H9 (cell line): ENCODE measurements around the gene CDK11A. TPM values are rescaled to one million over a fixed set of nuclear protein-coding genes. Genes with fewer than 3 reads are reported as not detected.
"Not testable (repeated sequence)": the region's sequence is repeated elsewhere in the genome, so short reads cannot be mapped to it uniquely, and the experiment has no call there.

Experiments
- DNase-seq: peaks from one replicate; pipeline ENCODE4 v3.0.0-alpha.2; 2017
- H2AFZ ChIP-seq: one replicate; pipeline ENCODE4 v1.6.1; 2013; ENCODE audit warnings: mild to moderate bottlenecking, low read length, control low read depth, moderate library complexity
- H2AK5ac ChIP-seq: 2 replicates; pipeline ENCODE4 v1.6.1; 2013; ENCODE audit warnings: low read length, control low read depth, mixed read lengths; ENCODE audit not compliant: insufficient read length
- H2BK120ac ChIP-seq: one replicate; pipeline ENCODE4 v1.6.1; 2013; ENCODE audit warnings: low read depth, mild to moderate bottlenecking, low read length, control low read depth, inconsistent platforms; ENCODE audit not compliant: poor library complexity, severe bottlenecking
- H2BK12ac ChIP-seq: 2 replicates; pipeline ENCODE4 v1.6.1; 2013; ENCODE audit warnings: low read length, control low read depth, mixed read lengths, low read depth; ENCODE audit not compliant: insufficient read length
- H2BK15ac ChIP-seq: 2 replicates; pipeline ENCODE4 v1.6.1; 2013; ENCODE audit warnings: low read depth, low read length, control low read depth
- H2BK20ac ChIP-seq: one replicate; pipeline ENCODE4 v1.6.1; 2013; ENCODE audit warnings: low read depth, mild to moderate bottlenecking, low read length, control low read depth, inconsistent platforms; ENCODE audit not compliant: poor library complexity, severe bottlenecking
- H2BK5ac ChIP-seq: 2 replicates; pipeline ENCODE4 v1.6.1; 2013; ENCODE audit warnings: low read length, control low read depth, mixed read lengths; ENCODE audit not compliant: insufficient read length
- H3K14ac ChIP-seq: 2 replicates; pipeline ENCODE4 v1.6.1; 2013; ENCODE audit warnings: low read length, control low read depth; ENCODE audit not compliant: insufficient read depth
- H3K18ac ChIP-seq: 2 replicates; pipeline ENCODE4 v1.6.1; 2013; ENCODE audit warnings: low read depth, mild to moderate bottlenecking, mixed read lengths, low read length, control low read depth; ENCODE audit not compliant: insufficient read length
- H3K23ac ChIP-seq: 2 replicates; pipeline ENCODE4 v1.6.1; 2013; ENCODE audit warnings: low read length, control low read depth, mixed read lengths, low read depth; ENCODE audit not compliant: insufficient read length
- H3K23me2 ChIP-seq: 2 replicates; pipeline ENCODE4 v1.6.1; 2013; ENCODE audit warnings: low read depth, mild to moderate bottlenecking, mixed read lengths, low read length, control low read depth; ENCODE audit not compliant: insufficient read length, poor library complexity, severe bottlenecking
- H3K27ac ChIP-seq: 2 replicates; pipeline ENCODE4 v1.5.1; 2013; ENCODE audit warnings: low read length, control low read depth, mixed read lengths, low read depth; ENCODE audit not compliant: insufficient read length
- H3K27me3 ChIP-seq: 2 replicates; pipeline ENCODE4 v1.6.1; 2013; ENCODE audit warnings: low read length, control low read depth, inconsistent platforms; ENCODE audit not compliant: insufficient read depth
- H3K4ac ChIP-seq: 2 replicates; pipeline ENCODE4 v1.6.1; 2013; ENCODE audit warnings: low read depth, mild to moderate bottlenecking, control low read depth, inconsistent platforms, low read length, moderate library complexity
- H3K4me1 ChIP-seq: 2 replicates; pipeline ENCODE4 v1.6.1; 2013; ENCODE audit warnings: low read length, control low read depth, inconsistent platforms; ENCODE audit not compliant: insufficient read depth
- H3K4me2 ChIP-seq: 2 replicates; pipeline ENCODE4 v1.6.1; 2013; ENCODE audit warnings: low read length, control low read depth, mixed read lengths; ENCODE audit not compliant: insufficient read length, insufficient read depth
- H3K56ac ChIP-seq: 2 replicates; pipeline ENCODE4 v1.6.1; 2013; ENCODE audit warnings: low read depth, mild to moderate bottlenecking, mixed read lengths, low read length, control low read depth; ENCODE audit not compliant: insufficient read length
- H3K79me1 ChIP-seq: 2 replicates; pipeline ENCODE4 v1.6.1; 2013; ENCODE audit warnings: low read depth, mild to moderate bottlenecking, moderate library complexity, low read length, control low read depth, inconsistent platforms; ENCODE audit not compliant: insufficient read depth, poor library complexity, severe bottlenecking
- H3K79me2 ChIP-seq: 2 replicates; pipeline ENCODE4 v1.6.1; 2013; ENCODE audit warnings: low read length, control low read depth, inconsistent platforms; ENCODE audit not compliant: insufficient read depth
- H3K9ac ChIP-seq: 2 replicates; pipeline ENCODE4 v1.6.1; 2013; ENCODE audit warnings: low read length, control low read depth, mixed read lengths; ENCODE audit not compliant: insufficient read length; ENCODE audit errors: extremely low read depth
- H3K9me3 ChIP-seq: one replicate; pipeline ENCODE4 v1.6.1; 2013; ENCODE audit warnings: low read depth, low read length, inconsistent platforms; ENCODE audit not compliant: control insufficient read depth
- H3T11ph ChIP-seq: one replicate; pipeline ENCODE4 v1.6.1; 2013; ENCODE audit warnings: mild to moderate bottlenecking, low read length, control low read depth, inconsistent platforms
- H4K20me1 ChIP-seq: one replicate; pipeline ENCODE4 v1.6.1; 2013; ENCODE audit not compliant: control insufficient read depth, insufficient read length, insufficient read depth
- H4K5ac ChIP-seq: 2 replicates; pipeline ENCODE4 v1.6.1; 2013; ENCODE audit warnings: low read depth, mild to moderate bottlenecking, mixed read lengths, low read length, control low read depth; ENCODE audit not compliant: insufficient read length
- H4K8ac ChIP-seq: replicated peaks from 2 replicates; pipeline ENCODE4 v1.6.1; 2013; ENCODE audit warnings: low read length, control low read depth, mixed read lengths, low read depth; ENCODE audit not compliant: insufficient read length
- H4K91ac ChIP-seq: 2 replicates; pipeline ENCODE4 v1.6.1; 2013; ENCODE audit warnings: low read depth, mild to moderate bottlenecking, moderate library complexity, mixed read lengths, low read length, control low read depth; ENCODE audit not compliant: insufficient read length
- H3K27ac Mint-ChIP-seq, 3 experiments: 2 replicates in 2 of 3; 3 replicates in 1 of 3; pipeline ENCODE4 v1.8.0; 2020 to 2021; ENCODE audit warnings: mixed read lengths in 3 of 3, mild to moderate bottlenecking in 1 of 3, moderate library complexity in 1 of 3
- H3K27me3 Mint-ChIP-seq: 2 replicates; pipeline ENCODE4 v1.8.0; 2021; ENCODE audit warnings: low read depth, mild to moderate bottlenecking, moderate library complexity, mixed read lengths
- H3K36me3 Mint-ChIP-seq, 3 experiments: 2 replicates in 2 of 3; 3 replicates in 1 of 3; pipeline ENCODE4 v1.8.0; 2020 to 2021; ENCODE audit warnings: low read depth in 3 of 3, mixed read lengths in 3 of 3; ENCODE audit not compliant: insufficient read depth in 1 of 3
- H3K4me1 Mint-ChIP-seq, 2 experiments: 2 replicates each; pipeline ENCODE4 v1.8.0; 2020; ENCODE audit warnings: mixed read lengths in 2 of 2
- H3K4me3 Mint-ChIP-seq, 2 experiments: 2 replicates in 1 of 2; 3 replicates in 1 of 2; pipeline ENCODE4 v1.8.0; 2020 to 2021; ENCODE audit warnings: mild to moderate bottlenecking in 2 of 2, mixed read lengths in 2 of 2, moderate library complexity in 1 of 2
- H3K9me3 Mint-ChIP-seq, 2 experiments: 2 replicates in 1 of 2; 3 replicates in 1 of 2; pipeline ENCODE4 v1.8.0; 2020; ENCODE audit warnings: mild to moderate bottlenecking in 2 of 2, mixed read lengths in 2 of 2, moderate library complexity in 1 of 2
- WGBS: extraction: QIAGEN DNeasy Blood & Tissue Kit; methylation state at CpG from one replicate; pipeline ENCODE4 v1.1.7; 2013; ENCODE audit warnings: missing lambda C conversion rate, low lambda C conversion rate, mixed read lengths; ENCODE audit not compliant: insufficient read length; ENCODE audit errors: extremely low coverage; 5-methylcytosine and 5-hydroxymethylcytosine counted together
- total RNA-seq: library from RNA; stranded (reverse); gene quantifications from 2 replicates; pipeline ENCODE4 v1.2.1, GENCODE V29; 2021

The CDK11A gene
- total RNA-seq, 1 experiment from 2014 or later = 49.5 TPM

GRCh38 chr1:1737675-1738590, 13.8 kb upstream of the CDK11A start:
- not testable (repeated sequence) for H3K79me2 ChIP-seq, H3K9ac ChIP-seq, H4K91ac ChIP-seq, DNase-seq, H3K79me1 ChIP-seq, H3K14ac ChIP-seq, H2BK20ac ChIP-seq, H2BK12ac ChIP-seq, H3K4me1 Mint-ChIP-seq, H2BK15ac ChIP-seq, H3K27me3 Mint-ChIP-seq, H2BK5ac ChIP-seq, H2AK5ac ChIP-seq, H3K23me2 ChIP-seq, H4K8ac ChIP-seq, H3K4me3 Mint-ChIP-seq, H3K18ac ChIP-seq, H4K20me1 ChIP-seq, H3K23ac ChIP-seq, H3K4me1 ChIP-seq, H3K27ac Mint-ChIP-seq, H3K27ac ChIP-seq, H3K4me2 ChIP-seq, H3K9me3 Mint-ChIP-seq, H2AFZ ChIP-seq, H4K5ac ChIP-seq, H3T11ph ChIP-seq, H3K27me3 ChIP-seq, H2BK120ac ChIP-seq, H3K56ac ChIP-seq, H3K9me3 ChIP-seq, H3K4ac ChIP-seq
- WGBS = no CpG with 5 or more reads among the region's 44 CpGs
- H3K36me3 Mint-ChIP-seq = peaks cover 6 to 31% (median 29%) of the 10 kb centered on the region in 3 experiments; a peak in 6 of 7 replicates
